ENCODE results near the gene BATF3. TPM values are rescaled to one million over a fixed set of nuclear protein-coding genes. Genes with fewer than 3 reads are reported as not detected.

Gene BATF3
- total and polyA plus RNA-seq, 9 of the 15 experiments (the other 6 are each of a cell fraction or from before 2014, with no cell fraction given), result 0.40 to 3.8 (median 2.0) TPM

DNA sequence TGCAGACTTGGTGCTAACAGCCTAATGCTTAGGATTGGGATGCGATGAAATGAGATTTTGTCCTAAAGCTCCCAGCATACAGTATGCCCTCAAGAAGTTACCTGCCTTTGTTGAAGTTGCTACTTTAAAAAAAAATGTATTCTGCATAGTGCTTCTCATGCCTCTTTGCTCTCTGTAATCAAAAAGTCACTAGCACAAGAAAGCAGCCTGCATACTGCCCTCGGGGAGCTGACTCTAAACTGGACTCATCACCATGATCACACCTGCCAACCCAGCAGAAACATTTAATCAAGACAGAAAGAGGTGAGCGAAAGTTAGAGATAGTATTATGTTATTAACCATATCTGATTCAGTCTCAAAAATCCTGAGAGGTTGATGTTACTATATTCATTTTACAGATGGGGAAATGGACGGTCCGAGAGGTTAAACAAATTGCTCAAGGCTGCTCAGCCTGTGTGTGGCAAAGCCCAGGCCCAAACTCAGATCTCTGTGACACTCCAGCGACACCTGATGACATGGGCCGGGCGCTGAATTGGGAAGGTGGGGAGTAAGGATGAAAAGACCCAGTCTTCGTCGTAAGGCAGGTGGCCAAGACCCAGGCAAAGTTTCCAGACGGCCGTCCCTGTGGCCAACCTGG lies 1.1 kb downstream of the BATF3 start (continued):
- TF ChIP-seq CBX2 (IDR thresholded peaks at IDR 0.05; ENCODE audit: insufficient read depth, low read length, poor library complexity, severe bottlenecking), result peak; percentile 52

GRCh38 chr1:212696721-212697331 lies 2.8 kb downstream of the BATF3 start:
- H4K20me1 ChIP-seq (replicated peaks; ENCODE audit: control insufficient read depth, insufficient read depth, low read length), result no peaks in the 10 kb centered on the region
- intact Hi-C loops (cut with micrococcal nuclease), result loop anchor here (10.0 kb wide), 1 partner anchor 218 kb away; no protein-coding TSS in a partner anchor
- H3K27me3 ChIP-seq (ENCODE audit: control insufficient read depth in 2 of 2, insufficient read depth in 2 of 2, low read length in 2 of 2), result peaks cover 64 to 75% of the 10 kb centered on the region in 2 experiments
- ATAC-seq (no peak), DNase-seq (ENCODE audit: extremely low read depth in 1 of 4, low spot score in 3 of 4) (no peak), FAIRE-seq (peak; percentile 51)
- no peak overlapping the region for H2AFZ ChIP-seq (ENCODE audit: low read depth, low read length)
- ChIA-PET CTCF (ENCODE audit: low intra/inter-chr PET ratio) (no interaction called here), POLR2A (interaction anchor here (0.6 kb wide), 1 partner anchor 49 kb away, joined by 3 read pairs; no protein-coding TSS in a partner anchor)
- no peaks in the 10 kb centered on the region for H3K9me3 ChIP-seq (replicated peaks; ENCODE audit: control insufficient read depth, insufficient read depth, low read depth, low read length)
- WGBS (ENCODE audit: insufficient coverage, low coverage, missing lambda C conversion rate), result 16% methylated on average over 13 of the region's 13 CpGs
- peak; percentile 17; the same call in 1 of the 2 replicates for TF ChIP-seq BHLHE40 (IDR thresholded peaks at IDR 0.05; ENCODE audit: low read length)
- no peak for TF ChIP-seq ZNF766 (CRISPR knock-in tag; conservative IDR thresholded peaks at IDR 0.05)
- TF ChIP-seq ZNF695 (CRISPR knock-in tag; IDR thresholded peaks at IDR 0.05), result 0 out of 2 replicates have a peak, but pooled peaks have one; percentile 56
- H3K9ac ChIP-seq (ENCODE audit: insufficient read depth in 1 of 2, low read depth in 2 of 2, low read length in 2 of 2), result no peak overlapping the region
- H3K79me2 ChIP-seq (ENCODE audit: control insufficient read depth, insufficient read depth, low read length), result no peaks in the 10 kb centered on the region
- H3K4me2 ChIP-seq (ENCODE audit: insufficient read depth, low read length), result peak overlapping the region; percentile 8; the same call in 1 of the 2 replicates
- in situ Hi-C loops (cut with MboI), result no loop called here
- H3K27ac ChIP-seq (ENCODE audit: extremely low read depth, low read depth, low read length), result no peak overlapping the region
- no peaks in the 10 kb centered on the region for H3K9me1 ChIP-seq (ENCODE audit: control insufficient read depth, insufficient read depth, low read length)
- H3K4me1 ChIP-seq (replicated peaks in 1 of 2; ENCODE audit: control insufficient read depth in 2 of 2, insufficient read depth in 2 of 2, low read length in 2 of 2), result peaks cover 19 to 23% of the 10 kb centered on the region in 2 experiments
- H3K4me3 ChIP-seq, result no peak overlapping the region
- no TSS peak for BruUV-seq (replicated peaks)
- H3K36me3 ChIP-seq (ENCODE audit: control insufficient read depth, insufficient read depth, low read length), result no peaks in the 10 kb centered on the region
